ENCODE results near the gene AKAP1. TPM values are rescaled to one million over a fixed set of nuclear protein-coding genes. Genes with fewer than 3 reads are reported as not detected.

AKAP1 gene
- total and polyA plus RNA-seq, 9 of the 15 experiments (the other 6 are each of a cell fraction or from before 2014, with no cell fraction given) = 12.9 to 63.8 (median 36.4) TPM

GRCh38 chr17:57084802-57085447 is at the start of gene AKAP1 (continued):
- TF ChIP-seq, protein P1, sequence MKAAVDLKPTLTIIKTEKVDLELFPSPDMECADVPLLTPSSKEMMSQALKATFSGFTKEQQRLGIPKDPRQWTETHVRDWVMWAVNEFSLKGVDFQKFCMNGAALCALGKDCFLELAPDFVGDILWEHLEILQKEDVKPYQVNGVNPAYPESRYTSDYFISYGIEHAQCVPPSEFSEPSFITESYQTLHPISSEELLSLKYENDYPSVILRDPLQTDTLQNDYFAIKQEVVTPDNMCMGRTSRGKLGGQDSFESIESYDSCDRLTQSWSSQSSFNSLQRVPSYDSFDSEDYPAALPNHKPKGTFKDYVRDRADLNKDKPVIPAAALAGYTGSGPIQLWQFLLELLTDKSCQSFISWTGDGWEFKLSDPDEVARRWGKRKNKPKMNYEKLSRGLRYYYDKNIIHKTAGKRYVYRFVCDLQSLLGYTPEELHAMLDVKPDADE (conservative IDR thresholded peaks at IDR 0.05; ENCODE audit: control insufficient read depth, low read depth, low read length) = peak; percentile 6
- TF ChIP-seq ZSCAN32 (CRISPR knock-in tag; IDR thresholded peaks at IDR 0.05) = no peak
- TF ChIP-seq, protein P2, sequence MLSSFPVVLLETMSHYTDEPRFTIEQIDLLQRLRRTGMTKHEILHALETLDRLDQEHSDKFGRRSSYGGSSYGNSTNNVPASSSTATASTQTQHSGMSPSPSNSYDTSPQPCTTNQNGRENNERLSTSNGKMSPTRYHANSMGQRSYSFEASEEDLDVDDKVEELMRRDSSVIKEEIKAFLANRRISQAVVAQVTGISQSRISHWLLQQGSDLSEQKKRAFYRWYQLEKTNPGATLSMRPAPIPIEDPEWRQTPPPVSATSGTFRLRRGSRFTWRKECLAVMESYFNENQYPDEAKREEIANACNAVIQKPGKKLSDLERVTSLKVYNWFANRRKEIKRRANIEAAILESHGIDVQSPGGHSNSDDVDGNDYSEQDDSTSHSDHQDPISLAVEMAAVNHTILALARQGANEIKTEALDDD (IDR thresholded peaks at IDR 0.05) = peak; percentile 58; the same call in 1 of the 2 replicates
- peak; percentile 85 for TF ChIP-seq MEIS2 (IDR thresholded peaks at IDR 0.05; ENCODE audit: partially characterized antibody)
- TF ChIP-seq, protein P3, sequence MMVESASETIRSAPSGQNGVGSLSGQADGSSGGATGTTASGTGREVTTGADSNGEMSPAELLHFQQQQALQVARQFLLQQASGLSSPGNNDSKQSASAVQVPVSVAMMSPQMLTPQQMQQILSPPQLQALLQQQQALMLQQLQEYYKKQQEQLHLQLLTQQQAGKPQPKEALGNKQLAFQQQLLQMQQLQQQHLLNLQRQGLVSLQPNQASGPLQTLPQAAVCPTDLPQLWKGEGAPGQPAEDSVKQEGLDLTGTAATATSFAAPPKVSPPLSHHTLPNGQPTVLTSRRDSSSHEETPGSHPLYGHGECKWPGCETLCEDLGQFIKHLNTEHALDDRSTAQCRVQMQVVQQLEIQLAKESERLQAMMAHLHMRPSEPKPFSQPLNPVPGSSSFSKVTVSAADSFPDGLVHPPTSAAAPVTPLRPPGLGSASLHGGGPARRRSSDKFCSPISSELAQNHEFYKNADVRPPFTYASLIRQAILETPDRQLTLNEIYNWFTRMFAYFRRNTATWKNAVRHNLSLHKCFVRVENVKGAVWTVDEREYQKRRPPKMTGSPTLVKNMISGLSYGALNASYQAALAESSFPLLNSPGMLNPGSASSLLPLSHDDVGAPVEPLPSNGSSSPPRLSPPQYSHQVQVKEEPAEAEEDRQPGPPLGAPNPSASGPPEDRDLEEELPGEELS (CRISPR knock-in tag; IDR thresholded peaks at IDR 0.05; ENCODE audit: borderline replicate concordance) = no peak
- peak; percentile 71; the same call in 1 of the 2 replicates for TF ChIP-seq SIN3B (IDR thresholded peaks at IDR 0.05; ENCODE audit: low read depth)
- peak; percentile 85; the same call in 1 of the 2 replicates for TF ChIP-seq L3MBTL2 (IDR thresholded peaks at IDR 0.05)
- TF ChIP-seq EGR1 (conservative IDR thresholded peaks at IDR 0.05) = no peak
- no peak for TF ChIP-seq ZNF76 (CRISPR knock-in tag; IDR thresholded peaks at IDR 0.05; ENCODE audit: borderline replicate concordance)
- peak; percentile 49; the same call in 1 of the 2 replicates for TF ChIP-seq NR2C2 (CRISPR knock-in tag; IDR thresholded peaks at IDR 0.05)
- TF ChIP-seq NR2C2 (tag; IDR thresholded peaks at IDR 0.05) = peak; percentile 87
- TF ChIP-seq DPF2 (IDR thresholded peaks at IDR 0.05) = no peak; the same call in 1 of the 2 replicates
- no peak for TF ChIP-seq ETV1 (tag; conservative IDR thresholded peaks at IDR 0.05; ENCODE audit: low read depth)
- peak; percentile 10 for TF ChIP-seq U2AF1 (optimal IDR thresholded peaks at IDR 0.05; ENCODE audit: low read depth, low read length)
- TF ChIP-seq, protein P4, sequence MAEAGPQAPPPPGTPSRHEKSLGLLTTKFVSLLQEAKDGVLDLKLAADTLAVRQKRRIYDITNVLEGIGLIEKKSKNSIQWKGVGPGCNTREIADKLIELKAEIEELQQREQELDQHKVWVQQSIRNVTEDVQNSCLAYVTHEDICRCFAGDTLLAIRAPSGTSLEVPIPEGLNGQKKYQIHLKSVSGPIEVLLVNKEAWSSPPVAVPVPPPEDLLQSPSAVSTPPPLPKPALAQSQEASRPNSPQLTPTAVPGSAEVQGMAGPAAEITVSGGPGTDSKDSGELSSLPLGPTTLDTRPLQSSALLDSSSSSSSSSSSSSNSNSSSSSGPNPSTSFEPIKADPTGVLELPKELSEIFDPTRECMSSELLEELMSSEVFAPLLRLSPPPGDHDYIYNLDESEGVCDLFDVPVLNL (CRISPR knock-in tag; IDR thresholded peaks at IDR 0.05; ENCODE audit: low read depth) = 0 out of 2 replicates have a peak, but pooled peaks have one; percentile 19
- TF ChIP-seq CTCF (IDR thresholded peaks at IDR 0.05 in 2 of 3, conservative IDR thresholded peaks at IDR 0.05 in 1 of 3; ENCODE audit: insufficient read depth in 2 of 3, low read depth in 1 of 3, low read length in 3 of 3) = peak in 2 of 3 experiments; percentile 56 to 60; a peak in 4 of 6 replicates
- peak; percentile 33; the same call in 1 of the 2 replicates for TF ChIP-seq KLF1 (tag; IDR thresholded peaks at IDR 0.05)
- TF ChIP-seq CREB3 (tag; conservative IDR thresholded peaks at IDR 0.05; ENCODE audit: low read depth) = no peak

Measured in K562 (cell line).